Esophagus muscularis mucosa (tissue), 4 donors: Measurements from ENCODE around the gene POU2F1. TPM values are rescaled to one million over a fixed set of nuclear protein-coding genes. Genes with fewer than 3 reads are reported as not detected.

Experiments used
- DNase-seq: peaks from one replicate; pipeline ENCODE4 v3.0.0-alpha.2; 2017; ENCODE audit errors: extremely low spot score
- H3K27ac ChIP-seq, 4 donors: fragments of 200-600 bp; sonication (generic); replicated peaks in 1 of 4; 1 replicate in 3 of 4; 2 replicates in 1 of 4; pipeline ENCODE4 v1.5.1; 2016 to 2019; ENCODE audit warnings: mild to moderate bottlenecking in 1 of 4
- H3K27me3 ChIP-seq, 4 donors: fragments of 200-600 bp; sonication (generic); one replicate each; pipeline versions ENCODE4 v1.5.1 to v1.6.0; 2016 to 2019
- H3K36me3 ChIP-seq, 4 donors: fragments of 200-600 bp; sonication (generic); one replicate each; pipeline ENCODE4 v1.5.1; 2016 to 2019
- H3K4me1 ChIP-seq, 4 donors: fragments of 200-600 bp; sonication (generic); one replicate each; pipeline ENCODE4 v1.5.1; 2016 to 2019
- H3K4me3 ChIP-seq, 4 donors: fragments of 200-600 bp; sonication (generic); 1 replicate in 2 of 4; 2 replicates in 2 of 4; pipeline ENCODE4 v1.5.1; 2016 to 2019; ENCODE audit warnings: mild to moderate bottlenecking in 4 of 4, moderate library complexity in 1 of 4
- H3K9me3 ChIP-seq, 4 donors: fragments of 200-600 bp; sonication (generic); 1 replicate in 3 of 4; 2 replicates in 1 of 4; pipeline ENCODE4 v1.5.1; 2016 to 2019
- EP300 ChIP-seq: sonication (generic); formaldehyde crosslinking; IDR thresholded peaks from one replicate; pipeline ENCODE4 v1.6.1; 2017; ENCODE audit warnings: antibody characterized with exemption
- POLR2A ChIP-seq: fragments of 450-650 bp; IDR thresholded peaks from one replicate; pipeline ENCODE4 v1.6.1; 2017; ENCODE audit warnings: antibody characterized with exemption, moderate library complexity, mild to moderate bottlenecking, low read depth
- POLR2AphosphoS5 ChIP-seq, 2 donors: sonication (generic); formaldehyde crosslinking; IDR thresholded peaks; one replicate each; pipeline ENCODE4 v1.6.1; 2017; ENCODE audit warnings: antibody characterized with exemption in 2 of 2
- WGBS: methylation state at CpG from one replicate; pipeline ENCODE4 v1.1.5; 2018; 5-methylcytosine and 5-hydroxymethylcytosine counted together
- intact Hi-C: fragments of 100-400 bp; cut with DNase I; formaldehyde crosslinking; loops from one replicate; pipeline ENCODE4 v1.15.1; 2023
- total RNA-seq, 4 donors: library from RNA; depleted of rRNA; stranded (reverse); fragments of >200 nt; gene quantifications; one replicate each; pipeline versions ENCODE4 v1.1.0 to v1.2.1, GENCODE V29; 2016
- TF ChIP-seq, protein P1 (sequence below), 3 experiments: fragments of 200-600 bp in 2 of 3; fragments of 450-650 bp in 1 of 3; sonication (generic) in 2 of 3; IDR thresholded peaks; one replicate each; pipeline ENCODE4 v1.5.1; 2017 to 2019; ENCODE audit warnings: antibody characterized with exemption in 3 of 3, mild to moderate bottlenecking in 2 of 3, moderate library complexity in 1 of 3

POU2F1 gene
- total RNA-seq, 4 donors from 2014 or later = 7.3 to 13.4 (median 10.4) TPM

DNA sequence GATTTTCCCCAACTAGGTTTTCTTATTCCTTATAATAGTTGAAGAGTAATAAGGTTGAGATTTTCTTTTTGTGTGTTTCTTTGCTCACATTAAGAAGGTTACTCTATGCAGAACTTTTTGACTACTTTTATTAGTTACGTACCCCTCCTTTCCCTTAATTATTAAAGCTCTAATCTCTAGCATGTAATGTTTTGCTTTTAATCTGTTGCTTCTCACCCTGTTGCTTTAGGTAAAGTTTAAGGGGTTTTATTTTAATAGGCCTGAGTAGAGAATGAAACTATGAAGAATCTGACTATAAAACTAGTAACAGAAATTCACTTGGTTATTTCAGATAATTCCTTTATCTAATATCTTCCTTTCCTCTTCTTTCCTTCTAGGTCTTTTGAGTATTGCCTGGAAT lies 53.4 kb downstream of the POU2F1 start:
- no peaks in the 10 kb centered on the region for H3K9me3 ChIP-seq
- intact Hi-C loops = no loop called here
- no peak overlapping the region for H3K4me3 ChIP-seq
- no peak for DNase-seq
- H3K36me3 ChIP-seq = no peaks in the 10 kb centered on the region
- TF ChIP-seq, protein P1, sequence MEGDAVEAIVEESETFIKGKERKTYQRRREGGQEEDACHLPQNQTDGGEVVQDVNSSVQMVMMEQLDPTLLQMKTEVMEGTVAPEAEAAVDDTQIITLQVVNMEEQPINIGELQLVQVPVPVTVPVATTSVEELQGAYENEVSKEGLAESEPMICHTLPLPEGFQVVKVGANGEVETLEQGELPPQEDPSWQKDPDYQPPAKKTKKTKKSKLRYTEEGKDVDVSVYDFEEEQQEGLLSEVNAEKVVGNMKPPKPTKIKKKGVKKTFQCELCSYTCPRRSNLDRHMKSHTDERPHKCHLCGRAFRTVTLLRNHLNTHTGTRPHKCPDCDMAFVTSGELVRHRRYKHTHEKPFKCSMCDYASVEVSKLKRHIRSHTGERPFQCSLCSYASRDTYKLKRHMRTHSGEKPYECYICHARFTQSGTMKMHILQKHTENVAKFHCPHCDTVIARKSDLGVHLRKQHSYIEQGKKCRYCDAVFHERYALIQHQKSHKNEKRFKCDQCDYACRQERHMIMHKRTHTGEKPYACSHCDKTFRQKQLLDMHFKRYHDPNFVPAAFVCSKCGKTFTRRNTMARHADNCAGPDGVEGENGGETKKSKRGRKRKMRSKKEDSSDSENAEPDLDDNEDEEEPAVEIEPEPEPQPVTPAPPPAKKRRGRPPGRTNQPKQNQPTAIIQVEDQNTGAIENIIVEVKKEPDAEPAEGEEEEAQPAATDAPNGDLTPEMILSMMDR (IDR thresholded peaks at IDR 0.05) = no peak
- TF ChIP-seq POLR2AphosphoS5 (IDR thresholded peaks at IDR 0.05) = no peak
- no peak for TF ChIP-seq POLR2A
- TF ChIP-seq EP300 = no peak
- H3K27ac ChIP-seq = no peak overlapping the region
- peaks cover 16 to 53% (median 42%) of the 10 kb centered on the region in 4 donors for H3K4me1 ChIP-seq
- H3K27me3 ChIP-seq = no peaks in the 10 kb centered on the region
- 92% methylated on average over 1 of the region's 1 CpG for WGBS

DNA sequence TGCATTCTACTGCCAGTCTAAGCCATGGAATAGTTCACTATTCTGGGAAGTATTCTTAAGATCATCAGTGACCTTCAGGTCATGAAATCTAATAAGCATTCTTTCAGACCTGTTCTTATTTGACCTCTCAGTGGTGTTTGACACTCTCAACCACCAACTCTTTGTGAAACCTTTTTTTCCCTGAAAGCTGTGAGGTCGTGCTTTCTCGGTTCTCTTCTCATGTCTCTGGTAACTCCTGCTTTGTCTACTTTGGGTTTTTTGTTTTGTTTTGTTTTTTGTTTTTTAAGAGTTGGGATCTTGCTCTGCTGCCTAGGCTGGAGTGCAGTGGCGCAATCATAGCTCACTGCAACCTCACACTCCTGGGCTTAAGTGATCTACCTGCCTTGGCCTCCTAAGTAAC lies 56.3 kb downstream of the POU2F1 start:
- no peaks in the 10 kb centered on the region for H3K36me3 ChIP-seq
- no peak overlapping the region for H3K27ac ChIP-seq
- 89% methylated on average over 3 of the region's 3 CpGs for WGBS
- H3K4me3 ChIP-seq = no peak overlapping the region
- H3K9me3 ChIP-seq = no peaks in the 10 kb centered on the region
- H3K27me3 ChIP-seq = no peaks in the 10 kb centered on the region
- intact Hi-C loops = no loop called here
- no peak for DNase-seq
- peaks cover 11 to 35% (median 26%) of the 10 kb centered on the region in 4 donors for H3K4me1 ChIP-seq
- TF ChIP-seq, protein P1 (IDR thresholded peaks at IDR 0.05) = no peak
- TF ChIP-seq EP300 (no peak), POLR2A (no peak), POLR2AphosphoS5 (IDR thresholded peaks at IDR 0.05) (no peak)

DNA sequence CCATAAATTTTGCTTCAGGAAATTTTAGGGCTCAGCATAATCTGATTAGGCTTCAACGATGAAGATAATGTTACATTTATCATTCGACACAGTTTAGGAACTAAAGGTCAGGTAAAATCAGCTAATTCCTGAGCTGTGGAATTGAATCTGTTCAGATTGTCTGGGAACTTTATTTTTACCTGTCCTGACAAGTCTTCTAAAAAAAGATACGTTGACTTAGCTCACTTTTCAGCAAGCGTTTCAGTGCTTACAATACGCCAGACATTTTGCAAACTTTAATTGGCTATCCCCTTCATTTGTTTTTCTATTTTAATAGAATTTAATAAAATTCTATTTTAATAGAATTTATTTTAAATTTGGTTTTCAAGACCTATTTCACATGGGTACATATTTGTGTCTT lies 57.8 kb downstream of the POU2F1 start:
- H3K27me3 ChIP-seq = no peaks in the 10 kb centered on the region
- 94% methylated on average over 5 of the region's 5 CpGs for WGBS
- intact Hi-C loops = no loop called here

DNA sequence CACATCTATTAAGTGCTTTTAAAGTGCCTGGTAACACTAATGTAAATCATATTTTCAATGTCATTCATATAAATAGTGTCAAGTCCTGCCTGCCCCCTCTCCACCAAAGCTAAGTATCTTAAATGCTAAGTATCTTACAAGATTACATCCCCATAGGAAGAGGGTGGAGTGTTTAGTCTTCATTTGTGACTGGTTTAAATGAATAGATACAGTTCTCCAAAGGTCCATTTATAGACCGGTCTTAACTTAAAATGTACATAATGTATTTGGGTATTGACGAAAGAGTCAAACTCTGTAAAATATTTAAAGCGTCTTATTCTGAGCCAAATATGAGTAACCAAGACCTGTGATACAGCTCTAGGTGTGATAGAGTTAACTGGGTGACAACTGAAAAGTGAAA lies 60.2 kb downstream of the POU2F1 start:
- no peaks in the 10 kb centered on the region for H3K27me3 ChIP-seq
- H3K4me3 ChIP-seq = no peak overlapping the region
- H3K36me3 ChIP-seq = no peaks in the 10 kb centered on the region
- peaks cover 0 to 23% (median 10%) of the 10 kb centered on the region in 4 donors for H3K4me1 ChIP-seq
- no peak for DNase-seq
- H3K9me3 ChIP-seq = no peaks in the 10 kb centered on the region
- intact Hi-C loops = loop anchor here (10.0 kb wide), 1 partner anchor 414 kb away; no protein-coding TSS in a partner anchor
- 92% methylated on average over 3 of the region's 3 CpGs for WGBS
- TF ChIP-seq POLR2AphosphoS5 (IDR thresholded peaks at IDR 0.05) = no peak
- TF ChIP-seq POLR2A = no peak
- TF ChIP-seq EP300 = no peak
- TF ChIP-seq, protein P1 (IDR thresholded peaks at IDR 0.05) = no peak
- no peak overlapping the region for H3K27ac ChIP-seq

More for the DNA sequence above, 57.8 kb downstream of the POU2F1 start:
- Histone ChIP-seq H3K4me3 (no peak overlapping the region), H3K9me3 (no peaks in the 10 kb centered on the region), H3K4me1 (peaks cover 7 to 26% (median 15%) of the 10 kb centered on the region in 4 donors), H3K36me3 (no peaks in the 10 kb centered on the region), H3K27ac (no peak overlapping the region)
- TF ChIP-seq POLR2A (no peak), EP300 (no peak)
- TF ChIP-seq, protein P1 (IDR thresholded peaks at IDR 0.05) = no peak
- no peak for DNase-seq
